Measurements from ENCODE around the gene GPALPP1.
A peak's percentile ranks its signal among the peaks of the same experiment; 100 is the strongest.
"Not testable (repeated sequence)": the region's sequence is repeated elsewhere in the genome, so short reads cannot be mapped to it uniquely, and the experiment has no call there.

The GPALPP1 gene

GRCh38 chr13:45007225-45007624 lies 17.9 kb downstream of the GPALPP1 start:
- DNase-seq (ENCODE audit: low spot score), result no peak

- DNase-seq (ENCODE audit: low spot score), result no peak
These were observed 18.5 kb downstream of the GPALPP1 start for GRCh38 chr13:45007823-45008222.

GRCh38 chr13:45011198-45011597 lies 21.9 kb downstream of the GPALPP1 start:
- no peak for DNase-seq (ENCODE audit: low spot score)

DNA sequence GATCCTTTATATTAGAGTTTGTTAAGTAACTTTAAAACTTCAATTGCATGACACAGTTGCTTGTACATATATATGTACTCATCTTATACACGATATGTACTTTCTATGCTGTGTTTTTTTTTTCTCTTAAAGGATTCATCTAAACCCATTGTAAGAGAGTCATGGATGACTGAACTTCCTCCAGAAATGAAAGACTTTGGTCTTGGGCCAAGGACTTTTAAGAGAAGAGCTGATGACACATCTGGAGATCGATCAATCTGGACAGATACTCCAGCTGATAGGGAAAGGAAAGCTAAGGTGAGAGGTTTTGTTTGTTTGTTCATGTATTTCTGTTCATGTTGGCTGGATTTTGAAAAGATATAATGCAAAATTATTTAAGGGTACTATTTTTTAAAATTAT lies 26.0 kb downstream of the GPALPP1 start:
- no peak for DNase-seq (ENCODE audit: low spot score)

DNA sequence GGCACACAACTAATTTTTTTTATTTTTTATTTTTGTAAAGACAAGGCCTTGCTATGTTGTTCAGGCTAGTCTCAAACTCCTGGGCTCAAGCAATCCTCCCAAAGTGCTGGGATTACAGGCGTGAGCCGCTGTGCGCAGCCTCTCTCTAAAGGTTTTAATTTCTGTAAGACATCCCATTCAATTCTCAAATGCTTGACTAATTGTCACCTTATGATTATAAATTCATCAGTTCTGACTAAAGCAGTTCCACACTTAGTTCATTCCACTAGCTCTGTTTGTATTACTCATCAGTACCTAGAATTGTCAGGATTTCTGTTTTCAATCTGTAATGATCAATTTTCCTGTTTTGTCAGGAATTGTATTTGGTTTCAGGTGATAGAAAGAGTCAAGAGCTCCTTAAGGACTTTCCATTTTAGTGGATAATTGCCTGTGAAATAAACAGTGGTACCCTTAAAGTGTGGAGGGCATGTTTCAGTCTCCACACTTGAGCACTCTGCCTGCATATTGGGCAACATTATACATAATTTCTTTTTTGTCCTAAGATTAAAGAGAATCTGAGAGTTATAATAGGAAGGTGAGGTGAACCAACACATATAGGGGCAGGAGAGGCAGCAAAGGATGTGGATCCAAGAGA lies 27.6 kb downstream of the GPALPP1 start:
- no peak for DNase-seq (ENCODE audit: low spot score)

GRCh38 chr13:45019981-45020380 lies 30.6 kb downstream of the GPALPP1 start:
- not testable (repeated sequence) for DNase-seq (ENCODE audit: low spot score)

GRCh38 chr13:45021250-45021649 lies 31.9 kb downstream of the GPALPP1 start:
- no peak for DNase-seq (ENCODE audit: low spot score)

GRCh38 chr13:45024847-45025246 lies 35.5 kb downstream of the GPALPP1 start:
- DNase-seq (ENCODE audit: low spot score), result no peak

DNA sequence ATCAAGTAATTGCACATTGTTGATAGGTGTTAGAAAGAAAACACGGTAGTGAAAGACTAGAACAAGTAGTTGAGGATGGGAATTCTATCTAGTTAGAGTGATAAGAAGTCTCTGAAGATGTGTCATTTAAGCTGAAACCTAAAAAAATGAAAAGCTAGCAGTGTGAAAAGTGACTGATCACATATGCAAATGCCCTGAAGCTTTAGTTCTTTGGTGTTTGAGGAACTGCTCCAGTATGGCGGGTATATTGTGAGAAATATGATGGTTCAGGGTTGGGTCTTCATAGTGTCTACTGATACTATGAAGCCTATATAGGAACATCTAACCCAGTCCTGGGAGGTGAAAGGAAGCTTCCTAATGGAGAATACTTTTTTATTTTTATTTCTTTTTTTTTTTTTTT lies 45.0 kb downstream of the GPALPP1 start:
- no peak for DNase-seq (ENCODE audit: low spot score)

DNA sequence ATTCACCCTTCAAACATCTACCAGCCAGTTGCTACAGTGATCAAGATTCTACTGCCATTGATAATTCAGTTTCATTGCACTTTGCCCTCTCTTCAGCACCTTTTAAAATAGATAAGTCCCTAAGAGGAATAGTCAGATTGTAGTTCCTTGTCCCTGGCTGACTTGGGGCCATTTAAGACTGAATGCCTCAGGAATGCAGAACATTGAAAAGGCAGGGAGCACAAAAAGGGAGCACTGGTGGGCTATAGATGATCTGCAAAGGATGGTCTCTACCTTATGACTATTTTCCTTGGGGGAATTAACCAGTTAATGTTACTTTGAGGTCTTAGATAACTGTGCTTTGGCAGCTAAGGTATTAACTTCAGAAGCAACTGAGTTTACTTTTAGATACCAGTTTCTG lies 46.9 kb downstream of the GPALPP1 start:
- DNase-seq (ENCODE audit: low spot score), result no peak

- no peak for DNase-seq (ENCODE audit: low spot score)
These were observed 50.8 kb downstream of the GPALPP1 start for GRCh38 chr13:45040173-45040572.

- DNase-seq (ENCODE audit: low spot score), result no peak
These were observed 51.3 kb downstream of the GPALPP1 start for GRCh38 chr13:45040622-45041021.

DNA sequence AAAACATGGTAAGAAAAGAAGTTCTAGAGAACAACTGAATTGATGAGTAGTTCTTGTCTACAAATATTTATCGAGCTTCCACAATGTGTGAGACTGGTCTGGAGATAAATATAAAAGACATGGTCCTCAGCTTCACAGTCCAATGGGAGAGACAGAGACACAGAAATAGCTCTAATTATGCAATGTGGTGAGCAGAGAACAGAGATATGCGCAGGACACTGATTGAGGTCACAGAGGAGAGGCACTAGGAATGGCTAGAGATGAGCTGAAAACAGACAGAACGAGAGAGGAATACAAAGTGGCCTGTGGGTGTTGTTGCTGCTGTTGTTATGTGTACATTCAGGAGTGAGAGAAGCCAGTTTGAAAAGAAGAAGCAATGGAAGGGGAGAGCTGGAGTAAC lies 53.2 kb downstream of the GPALPP1 start:
- no peak for DNase-seq (ENCODE audit: low spot score)

DNA sequence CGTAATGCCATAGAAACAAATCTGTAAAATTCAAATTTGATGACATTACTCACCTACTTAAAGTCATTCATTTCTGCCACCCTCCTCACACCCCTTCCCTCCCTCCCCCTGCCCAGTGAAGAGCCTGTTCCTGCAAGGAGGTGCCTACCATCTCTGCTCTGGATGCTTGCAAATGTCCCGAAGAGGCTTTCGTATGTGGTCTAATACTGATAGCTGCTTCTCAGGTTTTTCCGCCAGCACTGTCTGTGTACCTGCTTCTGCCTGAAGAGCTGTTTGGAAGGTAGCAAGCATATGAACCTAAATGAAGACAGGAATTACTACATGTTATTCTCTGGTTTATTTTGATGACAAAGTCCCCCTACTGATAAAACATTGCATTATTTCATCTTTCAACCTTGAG lies 57.1 kb downstream of the GPALPP1 start:
- no peak for DNase-seq (ENCODE audit: low spot score)

DNA sequence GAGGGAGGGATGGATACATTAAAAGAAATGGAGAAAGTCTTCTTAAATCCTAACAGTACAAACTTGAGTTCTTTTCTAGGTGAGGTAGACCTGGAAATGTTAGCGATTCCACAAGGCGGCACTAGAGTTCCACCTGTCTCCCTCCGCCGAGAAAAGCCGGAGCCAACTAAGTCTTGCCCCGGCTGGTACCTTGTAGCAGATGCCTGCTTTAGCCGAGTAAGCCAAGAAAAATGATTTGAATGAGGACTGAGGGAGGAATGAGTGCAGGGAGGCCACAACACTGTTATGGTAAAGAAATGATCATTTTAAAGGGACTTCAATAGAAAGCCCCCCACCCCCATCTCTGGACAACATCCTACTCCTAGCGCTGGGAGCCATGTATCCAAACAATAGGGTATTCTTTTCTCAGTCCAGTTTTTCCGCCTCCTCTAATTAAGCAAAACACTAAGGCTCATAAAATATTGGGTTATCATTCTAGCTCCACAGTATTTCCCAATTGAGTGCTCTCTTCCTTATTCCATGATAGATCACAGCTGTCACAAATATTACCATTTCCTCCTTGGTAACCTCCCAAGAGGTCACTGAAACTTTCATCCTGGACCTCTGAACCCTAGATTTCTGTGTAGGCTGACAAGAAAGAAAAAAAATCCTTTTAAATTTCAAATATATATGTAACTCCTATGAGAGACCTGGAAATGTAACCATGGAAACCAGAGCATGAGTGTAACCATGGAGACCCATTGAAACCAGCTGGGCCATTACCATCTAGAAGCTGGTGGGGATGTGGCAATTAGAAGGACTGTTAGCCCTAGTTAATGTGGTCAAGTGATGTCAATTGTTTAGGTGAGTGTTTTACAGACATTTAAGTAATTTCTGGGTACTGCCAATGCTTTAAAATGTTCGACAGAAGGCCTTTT lies 58.3 kb downstream of the GPALPP1 start:
- DNase-seq (ENCODE audit: low spot score), result peak; percentile 83

- DNase-seq (ENCODE audit: low spot score), result no peak
These were observed 59.6 kb downstream of the GPALPP1 start for GRCh38 chr13:45048890-45049407.

GRCh38 chr13:45049478-45049877 lies 60.1 kb downstream of the GPALPP1 start:
- no peak for DNase-seq (ENCODE audit: low spot score)

DNA sequence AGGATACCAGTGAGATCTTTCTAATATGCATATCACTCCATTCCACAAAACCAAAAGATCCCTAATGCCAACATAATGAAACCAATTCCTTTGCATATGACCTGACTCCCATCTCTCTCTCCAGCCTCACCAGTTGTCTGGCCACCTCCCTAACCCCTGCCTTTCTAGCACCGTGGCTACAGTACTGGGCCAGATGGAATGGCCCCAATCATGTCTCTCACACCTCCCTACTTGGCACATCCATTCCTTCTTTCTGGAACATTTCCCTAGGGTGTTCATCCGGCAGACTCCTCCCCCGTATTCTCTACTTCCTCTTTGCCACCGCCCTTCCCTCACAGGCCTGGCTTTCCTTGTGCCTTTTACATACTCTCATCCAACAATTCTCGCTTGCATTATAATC lies 62.0 kb downstream of the GPALPP1 start:
- DNase-seq (ENCODE audit: low spot score), result no peak

GRCh38 chr13:45055198-45055901 lies 66.0 kb downstream of the GPALPP1 start:
- DNase-seq (ENCODE audit: low spot score), result no peak

DNA sequence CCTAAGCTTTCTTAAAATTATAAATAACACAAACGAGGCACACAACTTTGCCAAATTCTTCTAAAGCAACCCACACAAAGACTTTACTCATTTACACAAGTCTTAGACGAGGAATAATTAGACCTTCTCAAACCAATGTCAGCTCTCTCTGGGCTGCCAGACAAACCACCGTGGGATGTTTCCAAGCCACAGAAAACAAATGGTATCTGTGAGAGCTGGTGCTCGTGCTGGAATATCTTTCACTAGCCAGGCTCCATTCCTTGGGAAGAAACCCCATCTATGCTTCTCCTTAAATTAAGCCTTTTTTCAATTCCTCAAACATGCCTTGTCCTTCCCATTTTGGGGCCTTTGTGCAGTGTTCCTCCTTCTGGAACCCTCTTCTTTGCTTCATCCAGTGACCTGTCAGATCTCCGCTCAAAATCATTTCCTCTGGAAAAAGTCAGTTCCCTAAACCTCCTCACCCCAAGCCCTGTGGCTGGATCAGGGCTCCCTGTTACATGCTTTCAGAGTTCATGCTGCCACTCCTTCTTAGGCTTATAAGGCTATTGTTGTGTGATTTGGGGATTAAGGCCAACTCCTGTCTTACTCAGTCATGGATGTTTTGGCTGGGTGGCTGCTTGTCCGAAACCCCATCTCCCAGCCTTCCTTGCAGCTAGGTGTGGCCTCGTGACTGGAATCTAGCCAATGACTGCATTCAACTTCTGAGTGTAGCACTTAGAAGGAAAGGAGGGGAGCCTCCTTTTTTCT lies 66.7 kb downstream of the GPALPP1 start:
- DNase-seq (ENCODE audit: low spot score), result no peak

DNA sequence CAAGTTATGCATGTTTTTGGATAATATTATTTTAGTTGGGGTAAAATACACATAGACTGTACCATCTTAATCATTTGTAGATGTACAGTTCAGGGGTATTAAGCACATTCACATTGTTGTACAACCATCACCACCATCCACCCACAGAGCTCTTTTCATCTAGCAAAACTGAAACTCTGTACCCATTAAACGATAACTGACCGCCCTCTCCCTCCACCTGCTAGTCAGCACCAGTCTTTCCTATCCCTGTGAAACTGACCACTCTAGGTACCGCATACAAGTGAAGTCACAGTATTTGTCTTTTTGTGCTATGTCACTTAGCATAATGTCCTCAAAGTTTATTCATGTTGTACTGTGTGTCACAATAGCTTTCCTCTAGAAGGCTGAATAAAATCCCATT lies 70.7 kb downstream of the GPALPP1 start:
- DNase-seq (ENCODE audit: low spot score), result no peak

GRCh38 chr13:45063261-45063860 lies 74.0 kb downstream of the GPALPP1 start:
- DNase-seq (ENCODE audit: low spot score), result no peak

Data from NAMALWA (cell line).